ENCODE data around the gene GNAZ.

The GNAZ gene

DNA sequence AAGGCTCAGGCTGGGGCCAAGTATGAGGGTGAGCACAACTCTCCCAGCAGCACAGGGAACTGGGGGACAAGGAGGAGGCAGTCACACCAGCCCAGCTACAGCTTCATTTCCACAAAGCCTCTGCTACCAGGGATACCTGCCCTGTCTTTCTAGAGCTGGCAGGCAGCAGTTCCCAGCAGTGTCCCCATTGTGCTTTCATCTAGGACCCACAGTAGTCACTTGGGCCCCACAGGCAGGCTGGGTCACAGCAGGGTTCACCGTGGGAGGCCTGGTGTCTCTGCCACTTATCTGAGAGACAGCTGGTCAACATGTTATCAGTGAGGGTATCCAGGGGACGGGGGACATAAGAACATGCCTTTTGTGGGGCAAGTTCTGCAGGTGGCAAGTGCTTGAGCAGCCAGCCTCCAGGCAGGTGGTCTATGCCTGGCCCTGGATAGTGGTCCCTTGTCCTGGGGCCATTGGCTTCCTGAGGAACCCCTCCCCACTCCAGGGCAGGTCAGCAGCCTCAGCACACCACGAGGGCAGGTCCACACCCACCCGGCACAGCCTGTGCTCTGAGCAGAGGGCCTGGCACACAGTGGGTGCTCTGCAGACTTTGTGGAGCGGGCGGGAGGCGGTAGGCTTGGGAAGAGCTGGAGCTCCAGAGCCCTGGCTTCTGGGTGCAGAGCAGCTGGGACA is 29.9 kb downstream of the GNAZ start:
- Histone ChIP-seq H3K4me3 (ENCODE audit: insufficient read depth, low read depth, low read length, poor library complexity, severe bottlenecking) (no peak overlapping the region), H3K27ac (ENCODE audit: insufficient read depth, low read length, poor library complexity, severe bottlenecking) (no peak overlapping the region), H3K36me3 (ENCODE audit: control insufficient read depth, insufficient read depth, low read length) (no peaks in the 10 kb centered on the region), H3K4me1 (ENCODE audit: control insufficient read depth, insufficient read depth, low read length, poor library complexity, severe bottlenecking) (no peaks in the 10 kb centered on the region), H3K9me3 (ENCODE audit: control insufficient read depth, low read length) (no peaks in the 10 kb centered on the region), H3K27me3 (replicated peaks; ENCODE audit: control insufficient read depth, insufficient read depth, low read length, poor library complexity, severe bottlenecking) (no peaks in the 10 kb centered on the region)
- DNase-seq, result no peak

DNA sequence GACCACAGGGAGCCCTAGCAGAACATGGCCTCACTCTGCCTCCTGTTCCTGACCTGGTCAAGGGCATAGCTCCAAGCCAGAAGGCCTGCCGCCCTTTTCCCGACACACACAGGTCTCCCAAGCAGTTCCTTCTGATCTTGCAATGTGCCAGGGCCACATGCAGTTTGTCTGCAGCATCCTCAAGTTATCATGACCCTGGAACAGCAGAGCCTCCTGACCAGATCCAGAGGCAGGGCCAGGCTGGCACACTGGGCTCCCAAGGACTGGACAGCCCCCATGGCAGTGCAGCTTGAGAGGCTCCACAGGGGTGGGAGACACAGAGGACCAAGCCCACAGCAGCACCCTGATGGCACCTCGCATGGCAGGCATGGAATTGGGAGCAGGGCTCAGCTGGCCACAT is 31.2 kb downstream of the GNAZ start:
- no peak overlapping the region for H3K27ac ChIP-seq (ENCODE audit: insufficient read depth, low read length, poor library complexity, severe bottlenecking)
- H3K9me3 ChIP-seq (ENCODE audit: control insufficient read depth, low read length), result no peaks in the 10 kb centered on the region
- no peaks in the 10 kb centered on the region for H3K36me3 ChIP-seq (ENCODE audit: control insufficient read depth, insufficient read depth, low read length)
- H3K4me1 ChIP-seq (ENCODE audit: control insufficient read depth, insufficient read depth, low read length, poor library complexity, severe bottlenecking), result no peaks in the 10 kb centered on the region
- H3K27me3 ChIP-seq (replicated peaks; ENCODE audit: control insufficient read depth, insufficient read depth, low read length, poor library complexity, severe bottlenecking), result no peaks in the 10 kb centered on the region
- DNase-seq, result no peak
- H3K4me3 ChIP-seq (ENCODE audit: insufficient read depth, low read depth, low read length, poor library complexity, severe bottlenecking), result no peak overlapping the region

DNA sequence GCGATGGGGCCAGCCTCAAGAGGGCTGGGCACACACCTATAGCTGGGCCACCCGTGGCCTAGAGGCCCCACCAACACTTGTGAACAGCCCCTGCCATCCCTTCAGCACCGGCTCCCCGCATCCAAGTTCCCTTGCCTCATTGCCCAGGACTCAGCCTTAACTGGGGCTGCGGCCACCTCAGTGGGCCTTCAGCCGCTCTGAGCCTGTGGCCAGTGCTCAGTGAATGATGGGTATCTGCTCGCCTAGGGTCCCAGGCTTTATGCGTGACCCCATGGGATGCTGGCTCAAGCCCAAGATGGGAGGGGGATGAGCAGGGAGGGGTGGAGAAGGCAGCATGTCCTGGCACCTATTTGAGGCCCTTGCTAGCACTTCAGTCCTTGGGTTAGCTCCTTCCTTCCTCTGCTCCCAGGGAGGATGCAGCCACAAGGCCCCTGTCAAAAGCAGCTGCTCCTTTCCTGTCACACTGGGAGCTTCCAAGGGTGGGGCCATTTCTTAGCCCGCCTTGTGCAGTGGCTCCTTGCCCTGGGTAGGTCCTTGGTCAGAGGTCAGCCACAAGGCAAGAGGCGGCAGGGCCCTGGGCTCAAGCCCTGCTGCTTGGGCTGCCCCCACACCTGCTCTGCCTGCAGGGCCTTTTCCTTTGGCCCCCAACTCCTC is 31.8 kb downstream of the GNAZ start:
- DNase-seq, result no peak
- no peaks in the 10 kb centered on the region for H3K36me3 ChIP-seq (ENCODE audit: control insufficient read depth, insufficient read depth, low read length)
- H3K27ac ChIP-seq (ENCODE audit: insufficient read depth, low read length, poor library complexity, severe bottlenecking), result no peak overlapping the region
- H3K4me1 ChIP-seq (ENCODE audit: control insufficient read depth, insufficient read depth, low read length, poor library complexity, severe bottlenecking), result no peaks in the 10 kb centered on the region
- no peaks in the 10 kb centered on the region for H3K9me3 ChIP-seq (ENCODE audit: control insufficient read depth, low read length)
- H3K27me3 ChIP-seq (replicated peaks; ENCODE audit: control insufficient read depth, insufficient read depth, low read length, poor library complexity, severe bottlenecking), result no peaks in the 10 kb centered on the region
- H3K4me3 ChIP-seq (ENCODE audit: insufficient read depth, low read depth, low read length, poor library complexity, severe bottlenecking), result no peak overlapping the region

DNA sequence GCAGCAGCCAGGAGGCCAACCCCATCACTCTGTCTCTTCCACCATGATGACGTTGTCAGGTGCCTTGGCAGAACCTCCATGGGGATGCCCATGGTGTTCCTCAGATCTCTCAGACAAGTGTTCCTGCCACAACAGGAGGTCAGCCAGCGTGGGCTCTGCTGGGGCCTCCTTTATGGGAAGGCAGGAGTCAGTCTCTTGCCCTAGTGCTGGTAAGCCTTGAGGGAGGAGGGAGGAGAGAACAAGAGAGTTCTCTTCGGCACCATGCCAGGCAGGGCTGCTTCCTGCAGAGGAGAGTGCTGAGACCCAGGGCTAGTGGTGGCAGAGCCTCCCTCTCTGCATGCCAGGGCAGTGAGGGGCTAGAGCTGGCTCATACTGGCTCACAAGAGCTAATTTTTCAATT is 32.5 kb downstream of the GNAZ start:
- no peaks in the 10 kb centered on the region for H3K4me1 ChIP-seq (ENCODE audit: control insufficient read depth, insufficient read depth, low read length, poor library complexity, severe bottlenecking)
- DNase-seq, result no peak
- no peaks in the 10 kb centered on the region for H3K27me3 ChIP-seq (replicated peaks; ENCODE audit: control insufficient read depth, insufficient read depth, low read length, poor library complexity, severe bottlenecking)

DNA sequence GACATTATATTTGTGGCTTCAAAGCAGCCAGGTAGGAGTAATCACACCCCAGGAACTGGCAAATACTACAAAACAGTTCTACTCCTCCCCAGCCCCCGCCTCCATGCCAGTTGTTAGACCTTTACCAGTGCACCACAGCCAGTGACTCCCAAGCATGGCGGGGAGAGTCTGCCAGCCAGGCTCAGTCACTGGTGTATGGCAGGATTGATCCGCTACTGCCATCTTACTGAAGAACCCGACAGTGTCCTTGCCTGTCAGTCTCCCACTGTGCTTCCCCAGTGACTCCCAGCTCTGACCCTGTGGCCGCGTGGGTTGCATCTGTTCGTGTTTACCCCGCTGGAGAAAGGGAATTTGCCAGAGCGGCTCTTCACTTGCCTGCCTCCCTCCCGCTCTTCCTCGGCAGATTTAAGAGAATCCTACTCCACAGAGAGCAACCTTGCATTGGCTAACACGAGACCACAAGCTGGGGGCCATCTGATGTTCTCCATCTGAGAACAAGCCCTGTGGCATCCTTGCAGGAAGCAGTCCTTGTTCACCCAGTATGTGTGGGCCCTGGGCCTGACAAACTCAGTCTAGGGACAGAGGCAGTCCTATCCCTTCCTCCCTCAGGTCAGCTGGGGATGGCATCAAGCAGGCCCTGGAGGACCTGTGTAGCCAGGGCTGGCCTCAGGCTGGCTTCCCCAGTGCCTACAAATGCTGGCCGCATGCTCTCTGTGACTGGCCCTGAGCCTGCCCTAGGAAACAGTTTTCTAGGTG is 33.1 kb downstream of the GNAZ start:
- Histone ChIP-seq H3K27ac (ENCODE audit: insufficient read depth, low read length, poor library complexity, severe bottlenecking) (no peak overlapping the region), H3K9me3 (ENCODE audit: control insufficient read depth, low read length) (no peaks in the 10 kb centered on the region), H3K27me3 (replicated peaks; ENCODE audit: control insufficient read depth, insufficient read depth, low read length, poor library complexity, severe bottlenecking) (no peaks in the 10 kb centered on the region), H3K4me3 (ENCODE audit: insufficient read depth, low read depth, low read length, poor library complexity, severe bottlenecking) (no peak overlapping the region), H3K4me1 (ENCODE audit: control insufficient read depth, insufficient read depth, low read length, poor library complexity, severe bottlenecking) (no peaks in the 10 kb centered on the region), H3K36me3 (ENCODE audit: control insufficient read depth, insufficient read depth, low read length) (no peaks in the 10 kb centered on the region)
- no peak for DNase-seq

More for the DNA sequence above, 32.5 kb downstream of the GNAZ start:
- no peak overlapping the region for H3K27ac ChIP-seq (ENCODE audit: insufficient read depth, low read length, poor library complexity, severe bottlenecking)
- no peaks in the 10 kb centered on the region for H3K36me3 ChIP-seq (ENCODE audit: control insufficient read depth, insufficient read depth, low read length)
- H3K9me3 ChIP-seq (ENCODE audit: control insufficient read depth, low read length), result no peaks in the 10 kb centered on the region
- H3K4me3 ChIP-seq (ENCODE audit: insufficient read depth, low read depth, low read length, poor library complexity, severe bottlenecking), result no peak overlapping the region

DNA sequence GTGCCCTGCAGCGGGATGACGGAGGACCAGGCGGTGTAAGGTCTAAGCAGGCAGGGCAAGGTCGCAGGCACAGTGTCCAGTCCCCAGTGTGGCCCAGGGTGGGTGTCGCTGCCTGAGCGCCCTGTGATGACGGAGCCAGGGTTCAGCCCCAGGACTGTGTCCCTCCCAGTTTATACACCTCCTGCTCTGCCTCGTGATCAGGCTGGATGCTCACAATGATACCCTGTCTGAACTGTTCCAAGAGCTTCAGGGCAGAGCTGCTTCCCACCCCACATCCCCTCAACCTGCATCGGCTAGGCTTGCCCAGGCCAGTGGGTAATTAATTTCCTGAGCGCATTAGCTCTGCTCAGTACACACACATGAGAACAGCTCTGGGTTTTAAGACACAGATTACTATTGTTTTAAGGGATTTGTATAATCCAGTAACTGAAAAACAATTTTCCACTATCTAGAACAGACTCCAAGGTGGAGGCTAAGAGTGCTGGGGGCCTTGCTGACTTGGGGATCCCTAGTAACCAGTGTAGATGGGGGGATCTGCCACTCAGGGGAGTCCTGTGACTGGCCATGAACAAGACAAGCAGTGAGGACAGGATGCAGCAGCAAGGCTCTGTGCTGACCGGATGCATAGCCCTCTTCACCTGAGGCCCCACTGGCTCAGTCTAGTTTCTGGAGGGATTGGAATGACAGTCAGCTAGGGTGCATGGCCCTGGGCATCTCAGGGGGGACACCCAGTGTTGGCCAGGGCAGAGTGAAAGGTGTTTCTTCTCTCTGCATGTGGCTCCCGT is 34.1 kb downstream of the GNAZ start:
- no peaks in the 10 kb centered on the region for H3K9me3 ChIP-seq (ENCODE audit: control insufficient read depth, low read length)
- no peaks in the 10 kb centered on the region for H3K4me1 ChIP-seq (ENCODE audit: control insufficient read depth, insufficient read depth, low read length, poor library complexity, severe bottlenecking)
- H3K36me3 ChIP-seq (ENCODE audit: control insufficient read depth, insufficient read depth, low read length), result no peaks in the 10 kb centered on the region
- no peak for DNase-seq
- no peaks in the 10 kb centered on the region for H3K27me3 ChIP-seq (replicated peaks; ENCODE audit: control insufficient read depth, insufficient read depth, low read length, poor library complexity, severe bottlenecking)
- H3K27ac ChIP-seq (ENCODE audit: insufficient read depth, low read length, poor library complexity, severe bottlenecking), result no peak overlapping the region
- no peak overlapping the region for H3K4me3 ChIP-seq (ENCODE audit: insufficient read depth, low read depth, low read length, poor library complexity, severe bottlenecking)

DNA sequence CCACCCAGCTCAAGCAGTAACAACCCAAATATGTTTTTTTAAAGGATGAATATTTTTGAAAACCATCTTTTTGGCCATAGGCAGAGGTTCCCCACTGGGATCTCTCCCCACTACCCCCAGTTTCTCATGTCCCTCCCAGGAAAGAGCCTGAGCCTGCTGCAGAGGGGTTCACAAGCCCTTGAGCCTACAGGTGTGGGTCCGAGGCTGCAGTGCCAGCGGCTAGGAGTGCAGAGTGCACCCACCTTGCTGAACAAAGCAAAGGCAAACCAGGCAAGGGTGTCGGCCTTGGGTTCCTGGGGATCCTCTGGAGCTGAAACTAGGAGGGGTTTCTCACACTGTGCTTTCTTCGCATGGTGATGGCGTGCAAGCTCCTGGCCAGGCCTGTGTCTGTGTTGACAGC is 35.0 kb downstream of the GNAZ start:
- Histone ChIP-seq H3K4me3 (ENCODE audit: insufficient read depth, low read depth, low read length, poor library complexity, severe bottlenecking) (no peak overlapping the region), H3K27me3 (replicated peaks; ENCODE audit: control insufficient read depth, insufficient read depth, low read length, poor library complexity, severe bottlenecking) (no peaks in the 10 kb centered on the region), H3K27ac (ENCODE audit: insufficient read depth, low read length, poor library complexity, severe bottlenecking) (no peak overlapping the region), H3K9me3 (ENCODE audit: control insufficient read depth, low read length) (no peaks in the 10 kb centered on the region), H3K4me1 (ENCODE audit: control insufficient read depth, insufficient read depth, low read length, poor library complexity, severe bottlenecking) (no peaks in the 10 kb centered on the region), H3K36me3 (ENCODE audit: control insufficient read depth, insufficient read depth, low read length) (no peaks in the 10 kb centered on the region)
- no peak for DNase-seq

DNA sequence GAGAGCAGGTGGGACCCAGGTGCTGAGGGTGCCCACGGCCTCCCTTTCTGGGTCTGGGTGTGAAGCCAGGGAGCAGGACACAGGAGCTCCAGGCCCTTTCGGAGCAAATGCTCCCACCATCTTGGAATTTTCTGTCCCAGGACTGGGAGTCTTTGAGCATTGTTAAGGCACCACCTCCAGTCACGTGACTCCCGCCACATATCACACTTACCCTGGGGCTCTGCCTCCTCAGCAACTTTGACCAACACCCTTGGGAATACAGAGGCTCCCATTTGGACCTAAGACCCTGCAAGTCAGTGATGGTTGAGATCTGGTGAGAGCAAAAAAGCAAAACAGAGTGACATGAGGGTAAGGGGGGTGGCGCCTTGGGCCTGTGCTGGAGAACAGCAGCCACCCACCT is 35.6 kb downstream of the GNAZ start:
- H3K36me3 ChIP-seq (ENCODE audit: control insufficient read depth, insufficient read depth, low read length), result no peaks in the 10 kb centered on the region

DNA sequence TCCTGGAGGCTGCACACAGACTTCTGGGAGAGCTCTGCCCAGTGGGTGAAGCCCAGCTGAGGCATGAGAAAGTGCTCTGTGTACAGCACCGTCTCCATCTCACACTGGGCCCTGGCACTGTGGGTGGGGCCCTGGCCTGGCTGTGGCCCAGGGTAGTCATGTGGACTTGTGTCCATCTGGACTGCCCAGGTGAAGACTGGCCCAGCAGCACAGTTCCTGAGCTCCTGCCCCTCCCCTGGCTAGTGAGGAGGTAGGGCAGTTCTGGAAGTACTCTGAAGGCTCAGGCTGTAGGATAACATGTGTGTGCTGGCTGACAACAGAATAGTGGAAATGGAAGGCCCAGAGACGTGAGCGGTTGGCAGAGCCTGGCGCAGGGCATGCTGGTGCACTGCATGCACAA is 36.0 kb downstream of the GNAZ start:
- H3K4me1 ChIP-seq (ENCODE audit: control insufficient read depth, insufficient read depth, low read length, poor library complexity, severe bottlenecking), result no peaks in the 10 kb centered on the region
- DNase-seq, result no peak
- H3K27ac ChIP-seq (ENCODE audit: insufficient read depth, low read length, poor library complexity, severe bottlenecking), result no peak overlapping the region
- H3K36me3 ChIP-seq (ENCODE audit: control insufficient read depth, insufficient read depth, low read length), result no peaks in the 10 kb centered on the region
- no peaks in the 10 kb centered on the region for H3K27me3 ChIP-seq (replicated peaks; ENCODE audit: control insufficient read depth, insufficient read depth, low read length, poor library complexity, severe bottlenecking)
- H3K9me3 ChIP-seq (ENCODE audit: control insufficient read depth, low read length), result no peaks in the 10 kb centered on the region
- H3K4me3 ChIP-seq (ENCODE audit: insufficient read depth, low read depth, low read length, poor library complexity, severe bottlenecking), result no peak overlapping the region

More for the DNA sequence above, 35.6 kb downstream of the GNAZ start:
- no peaks in the 10 kb centered on the region for H3K27me3 ChIP-seq (replicated peaks; ENCODE audit: control insufficient read depth, insufficient read depth, low read length, poor library complexity, severe bottlenecking)
- H3K4me1 ChIP-seq (ENCODE audit: control insufficient read depth, insufficient read depth, low read length, poor library complexity, severe bottlenecking), result no peaks in the 10 kb centered on the region
- H3K27ac ChIP-seq (ENCODE audit: insufficient read depth, low read length, poor library complexity, severe bottlenecking), result no peak overlapping the region
- no peak for DNase-seq
- no peaks in the 10 kb centered on the region for H3K9me3 ChIP-seq (ENCODE audit: control insufficient read depth, low read length)
- H3K4me3 ChIP-seq (ENCODE audit: insufficient read depth, low read depth, low read length, poor library complexity, severe bottlenecking), result no peak overlapping the region

Measured in effector memory CD4-positive, alpha-beta T cell (primary cell).